Stimulated activated naive CD8-positive, alpha-beta T cell treated with anti-CD3 and anti-CD28 coated beads, Interleukin-15, Interleukin-2, amounts not matched to agents 100 U/mL and 50 U/mL, for 24 hours (primary cell): ENCODE results near the gene TBC1D8.
"Not testable (repeated sequence)": the region's sequence is repeated elsewhere in the genome, so short reads cannot be mapped to it uniquely, and the experiment has no call there.

Experiments used
- ATAC-seq: fragments of 150-1000 bp; cut with Tn5 transposase; one replicate; pipeline ENCODE4 v1.10.0; 2021
- DNase-seq: peaks from one replicate; pipeline ENCODE4 v3.0.0; 2021

The TBC1D8 gene

GRCh38 chr2:101151146-101151858, at the start of gene TBC1D8:
Gene TBC1D8, minus strand, starts transcription at chr2:101151382. Its CDS starts 129 bp downstream, at chr2:101151253.
- ATAC-seq (peak; percentile 89), DNase-seq (peak; percentile 80)

DNA sequence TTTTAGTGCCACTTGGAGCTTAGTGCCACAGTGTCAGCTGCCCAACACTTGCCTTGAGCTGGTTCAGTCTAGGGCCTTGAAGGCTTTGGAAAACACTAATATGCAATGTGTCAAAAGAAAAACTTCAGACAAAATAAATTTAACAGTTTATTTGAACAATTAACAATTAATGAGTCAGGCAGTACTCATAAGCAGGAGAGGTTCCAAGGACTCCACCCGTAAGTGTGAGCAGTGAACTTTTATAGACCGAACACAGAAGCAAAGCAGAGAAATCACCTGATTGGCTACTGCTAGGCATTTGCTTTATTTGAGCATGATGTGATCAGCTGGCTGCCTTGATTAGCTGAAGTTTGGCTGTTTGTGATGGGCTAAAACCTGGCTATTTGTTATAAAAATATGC, 49.5 kb upstream of the TBC1D8 start:
- no peak for DNase-seq
- ATAC-seq = no peak

DNA sequence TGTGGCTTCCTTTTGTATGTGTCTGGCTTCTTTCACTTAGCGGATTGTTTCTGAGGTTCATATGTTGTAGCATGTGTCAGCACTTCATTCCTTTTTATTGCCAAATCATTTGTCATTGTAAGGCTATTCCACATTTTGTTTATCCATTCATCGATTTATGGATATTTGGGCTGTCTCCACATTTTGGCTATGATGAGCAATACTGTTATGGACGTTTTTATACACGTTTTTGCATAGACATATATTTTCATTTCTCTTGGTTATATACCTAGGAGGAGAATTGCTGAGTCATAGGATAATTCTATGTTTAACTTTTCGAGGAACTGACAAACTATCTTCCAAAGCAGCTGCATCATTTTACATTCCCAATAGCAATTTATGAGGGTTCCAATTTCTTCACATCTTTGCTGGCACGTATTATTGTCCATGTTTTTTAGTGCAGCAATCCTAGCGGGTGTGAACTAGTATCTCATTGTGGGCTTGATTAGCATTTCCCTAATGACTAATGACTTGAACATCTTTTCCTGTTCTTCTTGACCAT, 48.1 kb upstream of the TBC1D8 start:
- ATAC-seq (no peak), DNase-seq (no peak)

DNA sequence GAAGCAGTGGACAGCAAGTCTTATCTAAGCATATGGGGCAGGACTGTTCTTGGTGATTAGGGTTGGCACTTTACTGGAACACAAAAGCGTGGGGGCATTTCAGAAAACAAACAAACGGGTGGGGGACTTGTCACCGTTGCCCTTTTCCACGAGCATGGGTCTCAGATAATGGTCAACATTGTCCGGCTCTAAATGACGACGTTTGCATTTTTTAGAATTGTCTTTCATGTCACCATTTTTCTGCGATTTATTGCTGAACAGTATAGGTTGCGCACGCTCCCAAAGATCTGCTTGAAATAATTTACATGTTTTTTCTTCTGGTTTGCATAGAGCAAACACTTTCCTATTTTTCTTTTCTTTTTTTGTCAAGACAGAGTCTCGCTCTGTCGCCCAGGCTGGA, 46.6 kb upstream of the TBC1D8 start:
- ATAC-seq = no peak
- no peak for DNase-seq

GRCh38 chr2:101197215-101197745, 46.1 kb upstream of the TBC1D8 start:
- DNase-seq (no peak), ATAC-seq (no peak)

- ATAC-seq (no peak), DNase-seq (no peak)
These were observed 44.9 kb upstream of the TBC1D8 start for GRCh38 chr2:101195871-101196661.

DNA sequence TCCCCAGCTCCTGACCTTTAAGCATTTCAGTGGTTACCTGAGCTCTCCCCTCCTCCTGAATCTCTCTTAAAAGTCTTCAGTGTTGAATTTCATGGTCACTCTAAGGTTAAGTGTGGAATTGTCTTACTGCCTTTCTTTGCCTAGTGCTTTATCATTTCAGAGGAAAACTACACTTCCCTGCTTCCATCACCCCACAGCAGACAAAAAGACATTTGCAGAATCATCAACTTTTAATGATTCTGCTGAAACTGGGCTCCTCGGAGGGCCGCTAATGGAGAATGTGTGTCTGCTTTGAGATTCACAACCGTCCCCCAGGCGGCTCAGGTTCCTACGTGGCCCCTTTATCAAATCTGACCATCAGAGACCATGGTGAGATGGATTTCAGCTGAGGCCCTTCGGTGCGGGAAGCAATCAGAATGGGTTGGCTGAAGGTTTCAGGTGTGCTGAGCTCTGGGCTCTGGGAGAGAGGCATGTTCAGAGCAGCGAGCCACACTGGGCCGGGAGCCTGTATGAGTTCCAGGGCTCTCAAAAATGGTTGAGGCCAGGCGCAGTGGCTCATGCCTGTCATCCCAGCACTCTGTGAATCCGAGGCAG, 41.9 kb upstream of the TBC1D8 start:
- ATAC-seq (no peak), DNase-seq (no peak)

- no peak for DNase-seq
These were observed 39.8 kb upstream of the TBC1D8 start for GRCh38 chr2:101190747-101191516.

DNA sequence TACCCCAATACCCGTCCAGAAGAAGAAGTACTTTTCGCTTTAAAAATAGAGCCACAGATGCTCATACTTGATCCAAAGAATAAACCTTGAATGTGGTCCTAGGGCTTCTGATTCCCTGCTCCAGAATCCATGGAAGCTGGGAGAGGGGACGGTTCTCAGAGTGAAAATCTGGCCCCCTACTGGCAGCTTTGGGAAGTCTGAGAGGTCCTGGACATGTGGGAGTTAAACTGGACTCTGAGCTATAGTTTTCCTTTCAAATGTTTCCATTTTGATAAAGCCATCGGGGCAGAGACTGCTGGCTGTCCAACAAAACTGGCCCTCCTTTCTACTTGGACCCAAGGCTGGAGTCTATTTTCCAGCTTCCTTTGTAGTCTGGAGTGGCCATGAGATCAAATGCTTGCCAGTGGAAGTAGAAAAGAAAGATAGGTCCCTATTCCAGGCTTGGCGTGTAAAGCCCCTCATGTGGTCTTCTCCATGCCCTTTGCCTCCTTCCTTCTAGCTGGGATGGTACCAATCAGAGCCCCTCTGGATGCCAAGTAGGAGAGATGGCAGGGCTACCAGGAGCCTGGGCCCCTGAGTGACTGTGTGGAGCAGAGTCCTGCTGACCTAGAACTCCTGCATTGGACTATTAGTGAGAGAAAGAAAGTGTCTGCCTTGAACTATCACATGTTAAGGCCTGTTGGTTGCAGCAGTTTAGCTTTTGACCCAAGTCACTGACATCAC, 37.7 kb upstream of the TBC1D8 start:
- DNase-seq (peak; percentile 19), ATAC-seq (no peak)

More at GRCh38 chr2:101190747-101191516, 39.8 kb upstream of the TBC1D8 start:
- ATAC-seq = no peak

DNA sequence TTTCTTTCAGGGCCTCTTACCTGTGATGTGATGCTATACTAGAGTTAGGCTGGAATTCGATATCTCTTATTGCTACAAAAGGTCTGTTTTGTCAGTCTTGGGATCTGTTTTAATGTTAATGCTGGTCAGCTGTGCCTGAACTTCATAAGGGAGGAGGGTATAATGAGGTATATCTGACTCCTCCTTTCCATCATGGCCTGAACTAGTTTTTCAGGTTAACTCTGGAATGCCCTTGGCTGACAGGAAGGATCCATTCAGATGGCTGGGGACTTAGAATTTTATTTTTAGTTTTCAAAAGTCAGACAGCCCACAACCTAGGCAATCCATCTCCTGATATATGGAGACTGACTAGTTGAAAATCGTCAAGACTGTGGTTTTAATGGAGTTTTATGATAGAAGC, 35.9 kb upstream of the TBC1D8 start:
- no peak for ATAC-seq

DNA sequence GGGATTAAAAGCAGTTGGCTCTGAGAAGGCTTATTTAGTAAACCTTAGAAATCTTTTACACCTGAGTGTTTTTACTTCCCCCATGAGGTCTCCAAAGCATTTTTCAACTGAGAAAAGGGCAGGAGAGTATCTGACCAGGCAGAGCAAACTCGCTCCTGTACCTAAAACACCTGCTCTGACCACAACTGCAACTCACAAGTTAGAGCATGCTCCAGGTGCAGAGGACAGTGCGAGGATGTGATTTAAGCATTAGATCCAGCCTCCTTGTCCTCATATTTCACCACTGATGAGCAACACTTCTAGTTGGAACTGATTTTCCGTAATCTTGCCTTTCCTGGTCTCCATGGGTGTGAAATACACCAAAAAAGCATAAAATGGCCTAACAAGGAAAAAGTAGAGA, 34.5 kb upstream of the TBC1D8 start:
- ATAC-seq = no peak
- no peak for DNase-seq

More for the DNA sequence above, 35.9 kb upstream of the TBC1D8 start:
- DNase-seq = no peak

GRCh38 chr2:101185085-101185484, 33.9 kb upstream of the TBC1D8 start:
- DNase-seq = no peak
- no peak for ATAC-seq

- no peak for ATAC-seq
- no peak for DNase-seq
These were observed 28.8 kb upstream of the TBC1D8 start for GRCh38 chr2:101179982-101180381.

GRCh38 chr2:101176803-101177202, 25.6 kb upstream of the TBC1D8 start:
- DNase-seq (no peak), ATAC-seq (no peak)

GRCh38 chr2:101175991-101176390, 24.8 kb upstream of the TBC1D8 start:
- DNase-seq (no peak), ATAC-seq (no peak)

DNA sequence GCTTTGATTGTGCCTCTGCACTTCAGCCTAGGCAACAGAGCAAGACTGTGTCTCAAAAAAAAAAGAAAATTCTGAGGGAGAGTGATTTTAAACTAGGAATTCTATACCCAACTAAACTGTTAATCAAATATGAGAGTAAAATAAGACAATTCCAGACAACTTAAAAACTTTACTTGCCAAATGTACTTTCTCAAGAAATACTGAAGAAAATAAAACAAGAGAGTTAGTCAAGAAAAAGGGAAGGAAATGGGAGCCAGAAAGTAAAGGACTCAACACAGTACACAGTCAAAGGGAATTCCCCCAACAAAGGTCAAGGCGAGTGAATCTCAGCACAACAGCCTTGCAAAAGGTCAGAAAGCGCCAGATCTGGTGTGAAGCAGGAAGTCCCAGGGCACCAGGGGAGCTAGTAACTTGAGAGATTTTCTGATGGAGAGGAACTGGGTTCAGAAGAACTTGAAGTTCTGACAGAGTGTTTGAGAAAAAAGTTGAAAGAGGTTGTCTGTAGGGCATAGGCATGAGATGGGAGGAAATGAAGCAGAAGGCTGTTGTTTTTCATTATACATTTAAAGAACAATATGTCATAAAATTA, 22.6 kb upstream of the TBC1D8 start:
- DNase-seq = peak; percentile 69

GRCh38 chr2:101169822-101170221, 18.6 kb upstream of the TBC1D8 start:
- not testable (repeated sequence) for ATAC-seq, DNase-seq

More for the DNA sequence above, 22.6 kb upstream of the TBC1D8 start:
- ATAC-seq = peak; percentile 100

GRCh38 chr2:101168706-101169105, 17.5 kb upstream of the TBC1D8 start:
- DNase-seq = no peak
- no peak for ATAC-seq

DNA sequence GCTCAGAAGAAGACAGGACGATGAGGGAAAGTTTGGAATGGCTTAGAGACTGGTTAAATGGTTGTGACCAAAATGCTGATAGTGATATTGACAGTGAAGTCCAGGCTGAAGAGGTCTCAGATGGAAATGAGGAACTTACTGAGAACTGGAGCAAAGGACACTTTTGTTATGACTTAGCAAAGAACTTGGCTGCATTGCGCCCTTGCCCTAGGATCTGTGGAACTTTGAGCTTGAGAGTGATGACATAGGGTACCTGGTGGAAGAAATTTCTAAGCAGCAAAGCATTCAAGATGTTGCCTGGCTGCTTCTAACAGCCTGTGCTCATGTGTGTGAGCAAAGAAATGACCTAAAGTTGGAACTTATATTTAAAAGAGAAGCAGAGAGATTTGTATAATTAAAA, 16.4 kb upstream of the TBC1D8 start:
- not testable (repeated sequence) for ATAC-seq, DNase-seq

GRCh38 chr2:101164021-101164420, 12.8 kb upstream of the TBC1D8 start:
- no peak for ATAC-seq
- DNase-seq = no peak
